NCI-H2107 (cell line): Measurements from ENCODE around the gene MAP3K10.
"Not testable (repeated sequence)": the region's sequence is repeated elsewhere in the genome, so short reads cannot be mapped to it uniquely, and the experiment has no call there.

Source experiments
- DNase-seq: peaks from one replicate; lab custom pipeline; 2025; lab: John Stamatoyannopoulos, UW

The MAP3K10 gene

DNA sequence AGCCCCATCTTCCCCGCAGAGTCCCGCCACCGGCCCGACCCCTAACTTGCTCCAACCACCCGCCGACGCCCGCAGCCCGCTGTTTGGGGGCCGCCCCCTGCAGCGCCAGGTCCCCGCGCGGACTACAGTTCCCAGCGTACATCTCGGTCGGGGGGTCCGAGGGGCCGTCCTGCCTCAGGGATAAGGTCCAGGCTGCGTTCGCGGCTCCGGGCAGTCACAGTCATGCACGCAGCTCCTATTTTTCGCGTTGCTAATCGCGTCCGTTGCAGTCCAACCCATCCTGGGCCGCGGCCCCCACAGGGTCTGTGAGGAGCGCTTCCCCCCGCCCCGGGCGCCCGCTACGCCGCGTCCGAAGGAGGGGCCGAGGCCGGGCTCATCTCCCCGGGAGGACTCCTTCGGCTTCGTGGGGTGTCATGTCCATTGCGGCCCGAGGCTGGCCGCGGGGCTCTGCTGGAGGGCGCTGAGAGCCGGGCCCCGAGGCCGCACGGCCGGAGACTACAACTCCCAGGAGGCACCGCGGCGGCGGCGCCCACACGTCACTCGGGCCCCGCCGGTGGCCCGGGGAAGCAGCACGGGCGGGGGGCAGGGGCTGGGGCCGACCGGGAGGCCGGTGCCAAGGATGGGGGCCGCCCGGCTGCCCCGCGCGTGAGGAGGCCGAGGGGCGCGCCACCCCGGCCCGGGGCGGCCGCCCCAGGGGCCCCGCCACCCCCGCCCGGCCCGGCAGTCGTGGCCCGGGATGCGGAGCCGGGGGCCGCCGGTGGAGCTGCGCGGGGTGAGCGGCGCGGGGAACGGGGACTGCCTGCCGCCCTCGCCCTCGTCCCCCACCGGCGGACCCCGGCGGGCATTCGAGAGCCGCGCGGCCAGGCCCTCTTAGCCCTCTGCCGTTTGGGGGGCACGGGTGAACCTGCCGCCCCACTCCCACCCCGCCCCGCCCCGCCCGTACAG is at the start of gene MAP3K10:
MAP3K10 (plus strand) TSS at position 536 of the 945 bp plus-strand sequence. CDS start 606 bp downstream, outside the sequence.
- peak; percentile 27 for DNase-seq

DNA sequence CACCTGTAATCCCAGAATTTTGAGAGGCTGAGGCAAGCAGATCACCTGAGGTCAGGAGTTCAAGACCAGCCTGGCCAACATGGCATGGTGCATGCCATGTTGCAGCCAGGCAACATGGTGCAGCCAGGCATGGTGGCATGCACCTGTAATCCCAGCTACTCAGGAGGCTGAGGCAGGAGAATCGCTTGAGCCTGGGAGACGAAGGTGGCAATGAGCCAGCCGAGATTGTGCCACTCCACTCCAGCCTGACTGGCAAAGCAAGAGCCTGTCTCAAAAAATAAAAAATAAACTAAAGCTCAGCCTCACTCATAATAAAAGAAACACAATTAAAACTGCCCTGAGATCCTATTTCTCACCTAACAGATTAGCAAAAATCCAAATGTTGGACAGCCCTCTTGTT is 49.7 kb upstream of the MAP3K10 start:
- no peak for DNase-seq

DNA sequence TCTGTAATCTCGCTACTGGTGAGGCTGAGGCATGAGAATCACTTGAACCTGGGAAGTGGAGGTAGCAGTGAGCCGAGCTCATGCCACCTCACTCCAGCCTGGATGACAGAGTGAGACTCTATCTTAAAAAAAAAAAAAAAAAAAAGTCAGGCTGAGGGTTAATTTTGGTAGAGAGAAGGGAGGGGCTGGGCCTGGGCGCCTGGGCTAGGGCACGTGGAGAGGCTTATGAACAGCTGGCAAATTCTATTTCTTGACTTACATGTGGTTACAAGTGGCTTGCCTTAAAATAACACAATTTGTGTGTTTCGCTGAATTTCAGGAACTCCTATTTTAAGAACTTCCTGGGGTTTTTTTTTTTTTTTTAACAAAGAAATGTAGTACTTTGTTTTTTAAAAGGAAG is 47.6 kb upstream of the MAP3K10 start:
- DNase-seq, result no peak

DNA sequence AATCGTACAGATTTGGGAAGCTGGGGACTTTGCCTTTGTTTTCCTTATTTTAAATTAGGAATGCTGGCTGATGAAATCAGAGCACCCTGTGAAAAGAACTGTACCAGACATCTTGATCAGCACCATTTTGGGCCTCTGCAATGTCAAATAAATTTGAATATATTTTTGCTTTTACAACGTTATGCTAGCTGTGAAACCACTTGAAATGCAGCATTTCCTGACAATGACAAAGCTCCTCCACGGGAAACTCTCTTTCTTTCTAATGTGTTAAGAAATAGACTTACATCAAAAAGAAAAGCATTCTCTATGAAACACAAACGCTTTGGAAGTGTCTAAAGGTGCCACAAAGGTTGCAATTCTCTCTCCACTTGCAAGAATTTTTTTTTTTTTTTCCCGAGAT is 47.1 kb upstream of the MAP3K10 start:
- DNase-seq, result no peak

DNA sequence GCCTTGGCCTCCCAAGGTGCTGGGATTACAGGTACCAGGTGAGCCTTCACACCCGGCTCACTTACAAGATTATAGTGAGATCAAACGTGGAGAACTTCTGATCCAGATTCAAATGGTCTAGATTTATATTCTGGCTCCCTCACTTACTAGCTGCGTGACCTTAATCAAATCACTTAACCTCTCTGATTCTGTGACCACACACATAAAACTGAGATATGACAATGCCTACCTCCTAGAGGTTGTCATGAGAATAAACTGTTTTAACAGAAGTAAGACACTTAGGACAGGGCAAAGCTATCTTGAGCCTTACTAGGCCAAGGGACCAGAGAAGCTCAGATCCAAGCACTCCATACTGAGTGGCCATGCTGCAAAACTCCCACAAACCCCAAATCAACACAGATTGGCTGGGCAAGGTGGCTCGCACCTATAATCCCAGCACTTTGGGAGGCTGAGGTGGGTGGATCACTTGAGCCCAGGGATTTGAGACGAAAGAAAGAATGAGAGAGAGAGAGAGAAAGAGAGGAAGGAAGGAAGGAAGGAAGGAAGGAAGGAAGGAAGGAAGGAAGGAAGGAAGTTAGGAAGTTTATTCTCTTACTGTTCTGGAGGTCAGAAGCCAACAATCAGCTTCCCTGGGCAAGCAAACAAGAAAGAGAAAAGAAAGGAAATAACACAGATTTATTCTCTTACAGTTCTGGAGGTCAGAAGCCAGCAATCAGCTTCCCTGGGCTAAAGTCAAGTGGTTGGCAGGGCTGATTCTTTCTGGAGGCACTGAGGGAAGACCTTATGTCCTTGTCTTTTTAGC is 46.1 kb upstream of the MAP3K10 start:
- DNase-seq, result no peak

DNA sequence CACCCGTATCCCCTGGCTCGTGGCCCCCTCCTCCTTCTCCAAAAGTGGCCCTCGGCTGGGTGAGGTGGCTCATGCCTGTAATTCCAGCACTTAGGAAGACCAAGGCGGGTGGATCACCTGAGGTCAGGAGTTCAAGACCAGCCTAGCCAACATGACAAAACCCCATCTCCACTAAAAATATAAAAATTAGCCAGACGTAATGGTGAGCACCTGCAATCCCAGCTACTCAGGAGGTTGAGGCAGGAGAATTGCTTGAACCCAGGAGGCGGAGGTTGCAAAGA is 45.5 kb upstream of the MAP3K10 start:
- not testable (repeated sequence) for DNase-seq

DNA sequence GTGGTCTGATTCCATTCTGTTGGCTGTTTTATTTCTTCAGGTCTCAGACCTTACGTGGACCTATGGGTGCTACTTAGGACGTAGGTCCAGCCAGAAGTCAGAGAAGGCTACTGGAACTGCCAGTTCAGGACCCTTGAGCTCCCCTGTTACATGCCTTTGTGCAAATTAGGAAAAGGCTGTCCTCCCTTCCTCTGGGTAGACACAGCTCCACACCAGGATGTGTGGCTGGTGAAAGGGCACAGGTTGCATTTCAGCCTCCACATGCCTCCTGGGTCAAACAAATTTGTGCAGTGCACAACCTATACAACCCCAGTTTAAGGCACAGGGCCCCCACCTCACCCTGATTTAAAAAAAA is 43.9 kb upstream of the MAP3K10 start:
- no peak for DNase-seq

DNA sequence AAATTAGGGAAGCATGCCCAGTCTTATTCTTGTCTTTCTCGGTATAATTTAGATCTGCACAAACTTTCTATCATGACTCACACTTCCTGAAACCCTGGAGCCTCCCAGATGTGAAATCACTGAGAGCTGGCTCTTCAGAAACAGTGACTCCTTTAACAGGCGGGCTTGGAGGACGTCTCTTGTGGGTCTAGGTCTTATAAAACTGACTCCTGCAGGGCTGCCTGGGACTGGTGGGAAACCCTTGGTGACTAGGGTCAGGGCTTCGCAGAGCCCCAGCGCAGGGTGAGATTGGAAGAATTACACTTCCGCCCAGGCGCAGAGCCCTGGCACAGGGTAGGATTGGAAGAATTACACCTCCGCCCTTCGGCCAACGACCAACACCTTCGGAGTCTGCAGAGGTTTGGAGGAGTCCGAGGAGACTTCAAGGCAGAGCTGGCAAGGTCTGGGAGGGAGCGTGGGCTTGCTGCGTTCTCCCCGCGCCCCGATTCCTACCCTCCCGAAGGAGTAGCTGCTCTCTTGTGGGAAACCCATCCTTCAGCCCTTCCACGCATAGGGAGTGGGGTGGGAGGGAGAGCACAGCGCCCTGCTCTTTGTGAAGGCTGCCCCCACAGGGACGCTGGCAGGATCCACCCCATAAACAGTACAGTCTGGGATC is 43.4 kb upstream of the MAP3K10 start:
- DNase-seq, result no peak

DNA sequence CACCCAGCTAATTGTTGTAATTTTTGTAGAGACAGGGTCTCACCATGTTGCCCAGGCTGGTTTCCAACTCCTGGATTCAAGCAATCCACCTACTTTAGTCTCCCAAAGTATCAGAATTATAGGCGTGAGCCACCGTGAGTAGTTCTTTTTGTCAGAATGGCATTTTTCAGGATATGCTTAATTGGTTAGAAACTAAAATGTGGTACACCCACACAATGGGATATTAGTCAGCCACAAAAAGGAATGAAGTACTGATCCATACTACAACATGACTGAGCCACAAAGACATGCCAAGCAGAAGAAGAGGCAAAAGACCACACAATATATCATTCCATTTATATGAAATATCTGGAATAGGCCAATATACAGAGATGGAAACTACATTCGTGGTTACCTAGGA is 41.7 kb upstream of the MAP3K10 start:
- no peak for DNase-seq

DNA sequence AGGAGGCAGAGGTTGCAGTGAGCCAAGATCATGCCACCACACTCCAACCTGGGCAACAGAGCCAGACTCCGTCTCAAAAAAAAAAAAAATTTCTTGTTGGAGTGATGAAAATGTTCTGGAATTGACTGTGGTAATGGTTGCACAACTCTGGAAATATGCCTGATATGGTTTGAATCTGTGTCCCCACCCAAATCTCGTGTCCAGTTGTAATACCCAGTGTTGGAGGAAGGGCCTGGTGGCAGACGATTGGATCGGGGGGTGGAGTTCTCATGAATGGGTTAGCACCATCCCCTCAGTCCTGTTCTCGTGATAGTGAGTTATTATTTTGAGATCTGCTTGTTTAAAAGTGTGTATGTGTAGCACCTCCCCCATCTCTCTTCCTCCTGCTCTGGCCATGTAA is 41.1 kb upstream of the MAP3K10 start:
- DNase-seq, result no peak

DNA sequence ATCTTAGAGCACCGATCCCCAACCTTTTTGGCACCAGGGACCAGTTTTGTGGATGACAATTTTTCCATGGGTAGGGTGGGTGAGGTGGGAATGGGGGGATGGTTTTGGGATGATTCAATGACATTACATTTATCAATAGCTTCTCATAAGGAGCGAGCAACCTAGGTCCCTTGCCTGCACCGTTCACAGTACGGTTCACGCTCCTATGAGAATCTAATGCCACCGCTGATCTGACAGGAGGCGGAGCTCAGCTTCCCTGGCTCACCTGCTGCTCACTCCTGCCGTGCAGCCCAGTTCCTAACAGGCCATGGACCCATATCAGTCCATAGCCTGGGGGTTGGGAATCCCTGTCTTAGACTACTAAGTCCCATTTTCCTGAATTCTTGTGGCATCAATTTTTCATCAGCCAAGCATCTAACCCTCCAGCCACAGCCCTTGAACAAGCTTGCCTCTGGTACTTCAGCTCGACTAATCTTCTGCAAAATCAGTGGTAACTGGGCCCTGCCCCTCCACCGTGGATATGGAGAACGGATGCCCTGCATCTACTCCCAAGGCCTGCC is 37.0 kb upstream of the MAP3K10 start:
- no peak for DNase-seq

DNA sequence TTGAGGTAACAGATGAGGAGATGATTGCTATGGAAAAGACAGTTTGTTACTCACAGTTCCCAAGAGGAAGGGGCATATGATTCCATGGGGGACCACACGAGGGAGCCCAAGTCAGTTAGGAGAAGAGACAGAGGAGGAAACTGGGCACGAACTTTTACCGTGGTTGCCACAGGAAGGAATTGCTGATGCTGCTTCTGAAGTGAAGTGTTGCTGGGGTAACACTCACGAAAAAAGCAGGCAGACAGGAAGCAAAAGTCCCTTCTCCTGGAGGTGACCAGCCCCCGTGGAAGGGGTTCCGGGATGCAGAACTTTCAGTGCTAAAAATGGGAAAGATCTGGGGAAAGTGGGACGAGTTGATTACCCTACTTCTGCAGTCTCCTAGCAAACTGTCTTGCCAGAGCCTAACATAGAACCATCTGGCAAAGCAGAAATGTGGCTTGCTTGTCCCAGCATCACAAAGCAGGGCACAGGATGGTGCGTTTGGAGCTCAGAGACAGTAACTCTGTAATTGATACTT is 35.4 kb upstream of the MAP3K10 start:
- DNase-seq, result no peak

DNA sequence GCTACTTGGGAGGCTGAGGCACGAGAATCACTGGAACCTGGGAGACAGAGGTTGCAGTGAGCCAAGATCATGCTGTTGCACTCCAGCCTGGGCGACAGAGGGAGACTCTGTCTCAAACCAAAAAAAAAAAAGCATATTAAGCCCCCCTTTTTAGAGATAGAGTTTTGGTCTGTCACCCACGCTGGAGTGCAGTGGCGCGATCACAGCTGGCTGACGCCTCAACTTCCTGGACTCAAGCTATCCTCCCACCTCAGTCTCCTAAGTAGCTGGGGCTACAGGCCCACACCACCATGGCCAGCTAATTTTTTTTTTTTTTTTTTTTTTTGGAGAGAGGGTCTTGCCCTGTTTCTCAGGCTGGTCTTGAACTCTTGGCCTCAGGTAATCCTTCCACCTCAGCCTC is 34.2 kb upstream of the MAP3K10 start:
- no peak for DNase-seq

DNA sequence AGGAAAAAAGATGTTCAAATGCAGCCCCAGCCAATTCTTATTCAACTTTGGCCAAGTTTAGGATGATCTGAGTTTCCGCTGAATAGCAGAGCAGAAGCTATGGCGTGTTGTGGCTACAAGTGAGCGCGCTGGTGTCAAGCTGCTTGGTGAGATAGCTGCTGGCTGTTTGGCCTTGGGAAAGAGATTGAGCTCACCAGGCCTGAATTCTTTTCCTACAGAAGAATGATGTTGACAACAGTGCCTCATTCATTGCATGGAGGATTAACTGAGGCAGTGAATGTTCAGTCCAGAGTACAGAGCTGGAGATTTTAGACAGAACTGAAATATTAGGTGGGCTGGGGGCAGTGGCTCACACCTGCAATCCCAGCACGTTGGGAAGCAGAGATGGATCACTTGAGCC is 31.5 kb upstream of the MAP3K10 start:
- no peak for DNase-seq

DNA sequence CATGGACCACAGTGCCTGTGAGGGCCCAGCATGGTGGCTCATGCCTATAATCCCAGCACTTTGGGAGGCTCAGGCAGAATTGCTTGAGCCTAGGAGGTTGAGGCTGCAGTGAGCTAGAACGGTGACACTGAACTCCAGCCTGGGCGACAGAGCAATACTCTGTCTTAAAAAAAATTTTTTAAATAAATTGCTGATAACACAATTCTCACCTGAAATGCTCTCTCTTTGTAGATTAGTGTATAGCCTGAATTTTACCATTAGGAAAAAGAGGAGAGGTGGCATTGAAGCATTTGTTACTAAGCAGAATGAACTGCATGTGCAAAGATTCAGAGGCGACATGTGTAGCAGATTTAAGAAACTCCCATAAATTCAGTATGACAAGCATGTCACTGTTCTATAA is 29.1 kb upstream of the MAP3K10 start:
- DNase-seq, result no peak

DNA sequence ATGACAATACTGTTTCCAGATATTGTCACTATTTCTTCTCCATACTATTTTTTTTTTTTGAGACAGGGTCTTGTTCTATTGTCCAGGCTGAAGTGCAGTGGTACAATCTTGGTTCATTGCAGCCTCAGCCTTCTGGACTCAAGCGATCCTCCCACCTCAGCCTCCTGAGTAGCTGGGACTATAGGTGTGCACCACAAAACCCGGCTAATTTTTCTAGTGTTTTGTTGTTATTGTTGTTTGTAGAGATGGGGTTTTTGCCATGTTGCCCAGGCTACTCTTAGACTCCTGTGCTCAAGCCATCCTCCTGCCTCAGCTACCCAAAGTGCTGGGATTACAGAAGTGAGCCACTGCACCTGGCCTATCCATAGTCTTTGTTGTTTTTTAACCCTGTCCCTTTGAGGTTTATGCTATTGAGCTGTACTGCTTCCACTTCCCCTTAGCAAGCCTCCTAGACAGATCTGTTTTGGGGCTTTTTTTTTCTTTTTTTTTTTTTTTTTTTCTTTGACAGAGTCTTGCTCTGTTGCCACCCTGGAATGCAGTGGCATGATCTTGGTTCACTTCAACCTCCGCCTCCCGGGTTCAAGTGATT is 27.6 kb upstream of the MAP3K10 start:
- no peak for DNase-seq

DNA sequence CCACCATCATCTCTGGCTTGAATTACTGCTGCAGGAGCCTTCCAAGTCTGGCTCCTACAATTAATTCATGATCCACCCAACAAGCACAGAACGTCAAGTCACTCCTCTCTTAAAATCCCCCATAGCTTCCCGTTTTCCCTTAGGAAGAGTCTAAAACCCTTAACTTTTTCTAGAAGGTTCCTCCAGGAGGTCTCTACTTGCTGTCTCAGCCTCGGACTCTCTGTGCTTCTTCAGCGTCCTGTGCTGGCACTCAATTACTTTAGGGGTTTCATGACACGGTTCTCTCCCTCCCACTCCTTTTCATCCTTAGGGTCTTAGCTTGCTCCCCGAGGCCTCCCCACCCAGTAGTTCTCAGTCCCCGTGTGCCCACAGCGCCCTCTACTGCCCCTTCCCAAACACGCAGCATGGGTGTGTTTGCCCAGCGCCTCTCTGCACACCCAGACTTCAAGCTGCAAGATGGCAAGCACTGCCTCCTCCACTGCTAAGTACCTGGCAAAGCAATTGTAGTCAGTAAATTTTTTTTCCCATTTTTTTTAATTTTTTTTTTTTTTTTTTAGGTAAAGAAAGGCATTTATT is 25.8 kb upstream of the MAP3K10 start:
- DNase-seq, result no peak

DNA sequence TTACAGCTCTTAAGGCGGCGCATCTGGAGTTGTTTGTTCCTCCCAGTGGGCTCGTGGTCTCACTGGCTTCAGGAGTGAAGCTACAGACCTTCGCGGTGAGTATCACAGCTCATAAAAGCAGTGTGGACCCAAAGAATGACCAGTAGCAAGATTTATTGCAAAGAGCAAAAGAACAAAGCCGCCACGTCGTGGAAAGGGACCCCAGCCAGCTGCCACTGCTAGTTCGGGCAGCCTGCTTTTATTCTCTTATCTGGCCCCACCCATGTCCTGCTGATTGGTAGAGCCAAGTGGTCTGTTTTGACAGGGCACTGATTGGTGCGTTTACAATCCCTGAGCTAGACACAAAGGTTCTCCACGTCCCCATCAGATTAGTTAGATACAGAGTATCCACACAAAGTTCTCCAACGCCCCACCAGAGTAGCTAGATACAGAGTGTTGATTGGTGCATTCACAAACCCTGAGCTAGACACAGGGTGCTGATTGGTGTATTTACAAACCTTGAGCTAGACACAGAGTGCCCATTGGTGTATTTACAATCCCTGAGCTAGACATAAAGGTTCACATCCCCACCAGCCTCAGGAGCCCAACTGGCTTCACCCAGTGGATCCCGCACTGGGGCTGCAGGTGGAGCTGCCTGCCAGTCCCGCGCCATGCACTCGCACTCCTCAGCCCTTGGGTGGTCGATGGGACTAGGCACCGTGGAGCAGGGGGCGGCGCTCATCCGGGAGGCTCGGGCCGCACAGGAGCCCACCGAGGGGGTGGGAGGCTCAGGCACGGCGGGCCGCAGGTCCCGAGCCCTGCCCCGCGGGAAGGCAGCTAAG is 21.5 kb upstream of the MAP3K10 start:
- not testable (repeated sequence) for DNase-seq

DNA sequence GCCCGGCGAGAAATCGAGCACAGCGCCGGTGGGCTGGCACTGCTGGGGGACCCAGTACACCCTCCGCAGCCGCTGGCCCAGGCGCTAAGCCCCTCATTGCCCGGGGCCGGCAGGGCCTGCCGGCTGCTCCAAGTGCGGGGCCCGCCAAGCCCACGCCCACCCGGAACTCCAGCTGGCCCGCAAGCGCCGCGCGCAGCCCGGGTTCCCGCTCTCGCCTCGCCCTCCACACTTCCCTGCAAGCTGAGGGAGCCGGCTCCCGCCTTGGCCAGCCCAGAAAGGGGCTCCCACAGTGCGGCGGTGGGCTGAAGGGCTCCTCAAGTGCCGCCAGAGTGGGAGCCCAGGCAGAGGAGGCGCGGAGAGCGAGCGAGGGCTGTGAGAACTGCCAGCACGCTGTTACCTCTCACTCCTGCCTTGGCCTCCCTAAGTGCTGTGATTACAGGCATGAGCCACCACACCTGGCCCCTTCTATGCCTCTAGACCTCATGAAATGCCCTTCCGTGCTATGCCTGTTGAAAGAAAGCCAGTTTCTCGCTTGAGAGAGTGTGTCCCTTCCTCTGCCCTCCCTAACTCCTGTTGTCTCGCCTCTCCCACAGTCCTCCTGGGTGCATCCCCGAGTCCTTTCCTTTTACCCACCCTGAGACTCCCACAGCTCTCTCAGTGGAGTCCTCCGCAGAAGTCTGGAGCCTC is 20.8 kb upstream of the MAP3K10 start:
- DNase-seq, result not testable (repeated sequence)

DNA sequence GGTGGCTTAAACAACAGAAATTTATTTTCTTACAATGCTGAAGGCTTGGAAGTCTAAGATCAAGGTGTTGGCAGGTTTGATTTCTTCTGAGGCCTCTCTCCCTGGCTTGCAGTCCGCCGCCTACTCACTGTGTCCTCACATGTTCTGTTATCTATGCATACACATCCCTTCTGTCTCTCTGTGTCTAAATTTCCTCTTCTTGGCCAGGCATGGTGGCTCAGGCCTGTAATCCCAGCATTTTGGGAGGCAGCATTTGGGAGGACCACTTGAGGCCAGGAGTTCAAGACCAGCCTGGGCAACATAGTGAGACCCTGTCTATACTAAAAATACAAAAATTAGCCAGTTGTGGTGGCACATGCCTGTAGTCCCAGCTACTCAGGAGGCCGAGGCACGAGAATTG is 19.9 kb upstream of the MAP3K10 start:
- not testable (repeated sequence) for DNase-seq
